OCI-LY1 (cell line): ENCODE results near the gene ZACN.

Experiments
- H2AFZ ChIP-seq: fragments of 200-600 bp; sonication (generic), shearing (Covaris generic); 2 replicates; pipeline ENCODE4 v1.6.0; 2014; ENCODE audit warnings: antibody characterized with exemption, mild to moderate bottlenecking, low read length
- H3F3A ChIP-seq: fragments of 200-600 bp; sonication (generic), shearing (Covaris generic); 2 replicates; pipeline ENCODE4 v1.6.0; 2014; ENCODE audit warnings: mild to moderate bottlenecking, antibody characterized with exemption, low read length, moderate library complexity; ENCODE audit not compliant: insufficient read depth
- H3K27ac ChIP-seq: fragments of 200-600 bp; sonication (generic); 2 replicates; pipeline ENCODE4 v1.5.1; 2014; ENCODE audit warnings: low read length, mixed run types, mild to moderate bottlenecking, low read depth; ENCODE audit not compliant: poor library complexity, severe bottlenecking
- H3K27me3 ChIP-seq: fragments of 200-600 bp; sonication (generic); 2 replicates; pipeline ENCODE4 v1.6.0; 2014; ENCODE audit warnings: antibody characterized with exemption, mild to moderate bottlenecking, low read length, moderate library complexity; ENCODE audit not compliant: insufficient read depth
- H3K36me3 ChIP-seq: fragments of 200-600 bp; sonication (generic); 2 replicates; pipeline ENCODE4 v1.6.1; 2014; ENCODE audit warnings: mild to moderate bottlenecking, antibody characterized with exemption, low read length, moderate library complexity, mixed read lengths; ENCODE audit not compliant: insufficient read depth
- H3K4me1 ChIP-seq: fragments of 200-600 bp; sonication (generic); 2 replicates; pipeline ENCODE4 v1.5.1; 2014; ENCODE audit warnings: mild to moderate bottlenecking, low read length, moderate library complexity; ENCODE audit not compliant: insufficient read depth, severe bottlenecking
- H3K4me2 ChIP-seq: fragments of 200-600 bp; sonication (generic), shearing (Covaris generic); 2 replicates; pipeline ENCODE4 v1.6.1; 2014; ENCODE audit warnings: low read length
- H3K4me3 ChIP-seq: fragments of 200-600 bp; sonication (generic); 2 replicates; pipeline ENCODE4 v1.5.1; 2014; ENCODE audit warnings: low read length, low read depth, mild to moderate bottlenecking, mixed read lengths; ENCODE audit not compliant: poor library complexity, severe bottlenecking
- H3K79me2 ChIP-seq: fragments of 200-600 bp; shearing (Covaris generic); 2 replicates; pipeline ENCODE4 v1.6.1; 2016; ENCODE audit warnings: mixed run types, low read length, mixed read lengths; ENCODE audit not compliant: insufficient read depth
- H3K9ac ChIP-seq: fragments of 200-600 bp; sonication (generic), shearing (Covaris generic); 2 replicates; pipeline ENCODE4 v1.6.1; 2014; ENCODE audit warnings: mild to moderate bottlenecking, low read length, mixed read lengths
- H3K9me2 ChIP-seq: fragments of 200-600 bp; sonication (generic), shearing (Covaris generic); 2 replicates; pipeline ENCODE4 v1.6.1; 2014; ENCODE audit warnings: low read depth, mild to moderate bottlenecking, low read length, mixed read lengths
- H3K9me3 ChIP-seq: fragments of 200-600 bp; shearing (Covaris generic); 2 replicates; pipeline ENCODE4 v1.6.1; 2014; ENCODE audit warnings: low read length, mixed read lengths
- H4K20me1 ChIP-seq: fragments of 200-600 bp; sonication (generic), shearing (Covaris generic); 2 replicates; pipeline ENCODE4 v1.6.0; 2016; ENCODE audit warnings: mild to moderate bottlenecking, low read length; ENCODE audit not compliant: insufficient read depth
- CTCF ChIP-seq: fragments of 200-600 bp; sonication (generic), shearing (Covaris generic); IDR thresholded peaks from 2 replicates; pipeline ENCODE4 v1.5.1; 2017; ENCODE audit warnings: mild to moderate bottlenecking, antibody characterized with exemption, low read length, moderate library complexity, mixed read lengths
- EZH2 ChIP-seq: fragments of 200-600 bp; sonication (generic), shearing (Covaris generic); IDR thresholded peaks from 2 replicates; pipeline ENCODE4 v1.8.0; 2017; ENCODE audit warnings: borderline replicate concordance, mixed run types, mild to moderate bottlenecking, antibody characterized with exemption, low read length, moderate library complexity, mixed read lengths

ZACN gene

DNA sequence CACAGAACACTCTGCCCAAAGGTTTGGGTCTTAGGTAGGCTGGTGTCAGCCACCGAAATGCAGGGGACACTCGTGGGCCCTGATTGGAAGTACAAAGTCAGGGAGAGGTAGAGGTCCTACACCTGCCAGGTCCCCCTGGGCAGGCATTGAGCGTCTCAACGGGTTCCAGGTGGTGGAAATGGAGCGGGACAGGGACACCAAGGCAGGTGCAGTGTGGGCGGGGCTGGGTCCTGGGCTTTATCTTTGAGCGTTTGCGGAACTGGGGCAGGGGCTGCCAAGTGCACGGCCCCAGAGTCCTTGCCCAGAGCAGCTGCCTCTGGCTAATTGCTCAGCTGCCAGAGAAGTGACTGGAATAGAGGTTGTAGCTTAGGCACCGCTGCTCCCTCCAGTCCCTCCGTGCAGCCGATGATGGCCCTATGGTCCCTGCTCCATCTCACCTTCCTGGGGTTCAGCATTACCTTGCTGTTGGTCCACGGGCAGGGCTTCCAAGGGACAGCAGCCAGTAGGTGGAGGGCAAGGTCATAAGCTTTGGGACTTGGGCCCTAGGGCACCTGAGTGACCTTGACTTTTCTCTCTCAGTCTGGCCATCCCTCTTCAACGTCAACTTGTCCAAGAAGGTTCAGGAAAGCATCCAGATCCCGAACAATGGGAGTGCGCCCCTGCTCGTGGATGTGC is at the start of gene ZACN:
Gene ZACN (plus strand): TSS at position 323 of the 675 bp plus-strand sequence. CDS start 83 bp downstream, at position 406.
- Histone ChIP-seq H3K9me3 (no peaks in the 10 kb centered on the region), H3K4me3 (no peak within 1 kb of the TSS), H3F3A (no peaks in the 10 kb centered on the region), H3K27me3 (peaks cover 14% of the 10 kb centered on the region), H2AFZ (no peak within 1 kb of the TSS), H3K79me2 (no peaks in the 10 kb centered on the region), H3K27ac (no peak within 1 kb of the TSS), H4K20me1 (no peaks in the 10 kb centered on the region), H3K4me2 (no peak within 1 kb of the TSS), H3K36me3 (peaks cover 17% of the 10 kb centered on the region; the same call in 1 of the 2 replicates), H3K9ac (no peak within 1 kb of the TSS), H3K9me2 (no peaks in the 10 kb centered on the region), H3K4me1 (no peaks in the 10 kb centered on the region)
- TF ChIP-seq EZH2 = no peak
- no peak for TF ChIP-seq CTCF

DNA sequence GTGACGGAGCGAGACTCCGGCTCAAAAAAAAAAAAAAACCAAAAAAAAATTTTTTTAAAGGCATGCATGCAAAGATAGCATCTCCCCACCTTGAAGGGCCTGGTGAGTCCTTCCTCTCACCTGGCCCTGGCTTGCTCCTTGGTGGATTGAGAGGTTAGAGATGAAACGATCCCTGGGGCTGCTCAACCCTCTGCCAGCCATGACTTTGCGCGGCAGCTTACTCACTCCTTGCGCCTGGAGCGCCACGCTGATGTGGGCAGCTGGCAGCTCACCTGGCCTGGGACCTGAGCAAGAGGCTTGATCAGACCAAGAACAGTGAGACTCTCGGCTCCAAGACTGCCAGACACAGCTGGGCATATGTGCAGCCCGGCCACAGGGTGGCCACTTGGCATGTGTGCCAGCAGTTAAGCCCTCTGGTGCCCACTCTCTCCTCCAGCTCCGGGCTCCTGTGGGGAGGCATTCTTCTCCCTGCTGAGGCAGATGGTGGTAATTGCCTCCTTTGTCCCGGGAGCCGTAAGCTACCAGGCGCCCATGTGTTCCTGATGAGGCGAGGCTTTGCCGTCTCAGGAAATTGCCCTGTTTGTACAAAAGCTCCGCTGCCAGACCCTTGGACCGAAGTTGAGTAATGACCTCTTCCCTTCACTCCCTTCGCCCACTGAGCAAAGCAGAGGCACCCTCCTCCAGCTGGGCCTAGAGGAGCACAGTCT is 46.8 kb upstream of the ZACN start:
- peaks cover 10% of the 10 kb centered on the region for H3K4me1 ChIP-seq
- H3K9me2 ChIP-seq = no peaks in the 10 kb centered on the region
- H3K9me3 ChIP-seq = no peaks in the 10 kb centered on the region
- H3K4me3 ChIP-seq = no peak overlapping the region
- H4K20me1 ChIP-seq = no peaks in the 10 kb centered on the region
- no peak overlapping the region for H3K4me2 ChIP-seq
- no peaks in the 10 kb centered on the region for H3K27me3 ChIP-seq
- TF ChIP-seq CTCF (peak; percentile 7; the same call in 1 of the 2 replicates), EZH2 (no peak)
- no peak overlapping the region for H2AFZ ChIP-seq
- H3F3A ChIP-seq = no peaks in the 10 kb centered on the region
- H3K9ac ChIP-seq = no peak overlapping the region
- H3K27ac ChIP-seq = no peak overlapping the region
- no peaks in the 10 kb centered on the region for H3K79me2 ChIP-seq
- H3K36me3 ChIP-seq = no peaks in the 10 kb centered on the region

GRCh38 chr17:76032780-76033108 is 46.2 kb upstream of the ZACN start:
- no peak overlapping the region for H3K9ac ChIP-seq
- no peaks in the 10 kb centered on the region for H3K79me2 ChIP-seq
- H3K27ac ChIP-seq = no peak overlapping the region
- H3K4me1 ChIP-seq = peaks cover 10% of the 10 kb centered on the region
- TF ChIP-seq EZH2 (no peak), CTCF (no peak)
- no peak overlapping the region for H2AFZ ChIP-seq
- no peaks in the 10 kb centered on the region for H3F3A ChIP-seq
- H3K9me3 ChIP-seq = no peaks in the 10 kb centered on the region
- no peaks in the 10 kb centered on the region for H4K20me1 ChIP-seq
- H3K36me3 ChIP-seq = no peaks in the 10 kb centered on the region
- no peak overlapping the region for H3K4me3 ChIP-seq
- H3K4me2 ChIP-seq = no peak overlapping the region
- no peaks in the 10 kb centered on the region for H3K27me3 ChIP-seq
- no peaks in the 10 kb centered on the region for H3K9me2 ChIP-seq
